Epithelial cell of proximal tubule (primary cell): ENCODE measurements around the gene ODC1. TPM values are rescaled to one million over a fixed set of nuclear protein-coding genes. Genes with fewer than 3 reads are reported as not detected.

Experiments used
- DNase-seq: peaks from one replicate; pipeline ENCODE4 v3.0.0-alpha.2; 2011; ENCODE audit warnings: low read depth
- H3K4me3 ChIP-seq: 2 replicates; pipeline ENCODE4 v1.5.1; 2011; ENCODE audit warnings: low read depth, mild to moderate bottlenecking, low read length
- total RNA-seq: library from RNA; depleted of rRNA; stranded (reverse); fragments of >200 nt; gene quantifications from 2 replicates; pipeline ENCODE4 v1.2.3, GENCODE V29; 2015
- TF ChIP-seq, protein P1 (sequence below): conservative IDR thresholded peaks from 2 replicates; pipeline ENCODE4 v1.5.1; 2012; ENCODE audit warnings: low read depth, mild to moderate bottlenecking, low read length

Gene ODC1
- total RNA-seq, 1 donor from 2014 or later, result 134 TPM

DNA sequence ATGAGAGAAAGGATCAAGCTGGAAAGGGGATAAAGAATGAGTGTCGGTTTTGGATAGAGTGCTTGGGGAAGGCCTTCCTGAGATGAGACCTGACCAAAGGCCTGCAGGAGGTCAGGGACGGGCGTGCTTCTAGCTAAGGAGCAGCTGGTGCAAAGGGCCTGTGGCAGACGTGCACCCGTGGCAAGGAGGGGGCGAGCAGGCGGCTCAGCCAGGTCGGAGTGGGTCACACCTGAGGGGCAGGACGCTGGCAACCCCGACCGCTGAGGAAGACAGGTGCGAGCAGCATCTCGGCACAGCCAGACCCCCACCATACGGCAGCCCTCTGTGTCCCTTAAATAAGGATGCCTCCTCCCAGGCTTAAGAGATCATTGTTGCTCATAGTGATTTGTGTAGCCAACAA lies 48.1 kb downstream of the ODC1 start:
- TF ChIP-seq, protein P1, sequence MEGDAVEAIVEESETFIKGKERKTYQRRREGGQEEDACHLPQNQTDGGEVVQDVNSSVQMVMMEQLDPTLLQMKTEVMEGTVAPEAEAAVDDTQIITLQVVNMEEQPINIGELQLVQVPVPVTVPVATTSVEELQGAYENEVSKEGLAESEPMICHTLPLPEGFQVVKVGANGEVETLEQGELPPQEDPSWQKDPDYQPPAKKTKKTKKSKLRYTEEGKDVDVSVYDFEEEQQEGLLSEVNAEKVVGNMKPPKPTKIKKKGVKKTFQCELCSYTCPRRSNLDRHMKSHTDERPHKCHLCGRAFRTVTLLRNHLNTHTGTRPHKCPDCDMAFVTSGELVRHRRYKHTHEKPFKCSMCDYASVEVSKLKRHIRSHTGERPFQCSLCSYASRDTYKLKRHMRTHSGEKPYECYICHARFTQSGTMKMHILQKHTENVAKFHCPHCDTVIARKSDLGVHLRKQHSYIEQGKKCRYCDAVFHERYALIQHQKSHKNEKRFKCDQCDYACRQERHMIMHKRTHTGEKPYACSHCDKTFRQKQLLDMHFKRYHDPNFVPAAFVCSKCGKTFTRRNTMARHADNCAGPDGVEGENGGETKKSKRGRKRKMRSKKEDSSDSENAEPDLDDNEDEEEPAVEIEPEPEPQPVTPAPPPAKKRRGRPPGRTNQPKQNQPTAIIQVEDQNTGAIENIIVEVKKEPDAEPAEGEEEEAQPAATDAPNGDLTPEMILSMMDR, result no peak
- DNase-seq, result no peak
- H3K4me3 ChIP-seq, result no peak overlapping the region

- H3K4me3 ChIP-seq, result no peak overlapping the region
- TF ChIP-seq, protein P1, result no peak
- no peak for DNase-seq
Observed at GRCh38 chr2:10399358-10399757, 48.8 kb downstream of the ODC1 start.

- no peak for DNase-seq
- TF ChIP-seq, protein P1, result no peak
- H3K4me3 ChIP-seq, result no peak overlapping the region
Observed at GRCh38 chr2:10398496-10398895, 49.6 kb downstream of the ODC1 start.

- no peak overlapping the region for H3K4me3 ChIP-seq
- DNase-seq, result no peak
- TF ChIP-seq, protein P1, result no peak
Observed at GRCh38 chr2:10397878-10398277, 50.2 kb downstream of the ODC1 start.

DNA sequence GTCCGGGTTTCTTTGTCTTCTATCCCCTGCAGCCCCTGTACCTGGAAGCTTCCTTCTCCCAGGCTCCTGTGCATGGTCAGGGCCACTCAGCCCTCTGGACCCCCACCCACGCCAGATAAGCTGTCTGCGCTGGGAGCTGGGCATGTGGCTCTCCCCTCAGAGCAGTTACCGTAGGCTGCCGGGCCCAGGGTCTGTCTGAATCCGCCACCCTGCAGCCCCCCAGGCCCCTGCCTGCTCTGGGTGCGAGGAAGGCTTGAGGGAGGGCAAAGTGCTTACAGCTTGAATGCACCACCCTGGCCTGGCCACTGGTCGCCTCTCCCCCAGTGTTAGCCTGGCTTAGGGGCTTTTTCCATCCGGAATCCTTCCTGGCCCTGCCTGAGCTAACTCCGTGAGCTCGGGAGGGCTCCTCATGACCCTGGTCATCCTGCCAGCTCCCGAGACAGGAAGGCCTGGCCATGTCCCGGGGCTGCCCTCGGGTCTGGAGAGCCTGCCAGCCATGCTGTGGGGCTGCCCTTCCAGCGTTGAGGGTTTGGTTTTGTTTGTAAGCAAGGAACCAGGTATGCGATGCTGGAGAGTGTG lies 50.7 kb downstream of the ODC1 start:
- TF ChIP-seq, protein P1, result no peak
- no peak overlapping the region for H3K4me3 ChIP-seq
- DNase-seq, result no peak

DNA sequence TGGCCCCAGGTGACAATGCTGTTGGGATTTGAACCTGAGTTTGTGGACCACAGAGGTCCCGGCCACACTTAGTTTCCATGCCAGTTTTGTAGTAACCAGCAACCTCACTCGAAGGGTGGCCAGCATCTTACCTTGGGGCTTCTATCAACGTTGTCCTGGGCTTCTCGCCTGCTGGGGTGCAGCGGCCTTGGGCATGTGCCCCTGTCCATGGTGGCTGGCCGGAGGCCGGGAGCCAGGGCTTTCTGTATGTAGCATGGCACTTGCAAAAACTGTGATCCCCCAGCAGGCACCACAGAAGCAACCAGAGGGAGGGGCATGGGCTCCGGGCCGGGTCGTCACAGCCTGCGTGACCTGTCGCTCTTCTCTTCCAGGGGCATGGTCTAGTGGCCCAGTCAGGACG lies 51.7 kb downstream of the ODC1 start:
- no peak overlapping the region for H3K4me3 ChIP-seq
- no peak for DNase-seq
- TF ChIP-seq, protein P1, result no peak

DNA sequence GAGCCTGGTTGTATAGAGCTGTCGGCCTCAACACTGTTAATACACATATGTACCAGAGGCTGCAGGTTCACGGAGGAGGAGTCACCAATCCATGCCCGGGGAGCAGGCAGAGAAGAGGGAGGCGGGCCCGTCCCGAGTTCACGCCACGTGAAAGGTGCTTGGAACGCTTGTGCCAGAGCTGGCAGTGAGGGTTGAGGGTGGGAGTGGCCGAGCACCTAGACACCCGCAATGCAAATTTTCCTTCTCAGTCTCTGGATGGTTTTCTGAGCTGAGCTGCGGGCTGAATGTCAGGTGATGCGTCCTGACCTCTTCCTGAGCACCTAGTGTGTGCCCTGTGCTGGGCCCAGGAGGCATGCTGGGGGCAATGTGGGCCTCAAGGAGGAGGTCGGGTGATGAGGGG lies 52.2 kb downstream of the ODC1 start:
- no peak for DNase-seq
- TF ChIP-seq, protein P1, result no peak
- H3K4me3 ChIP-seq, result no peak overlapping the region
